K562 (cell line): ENCODE measurements around the gene MEGF10. TPM values are rescaled to one million over a fixed set of nuclear protein-coding genes. Genes with fewer than 3 reads are reported as not detected.

ENCODE experiments used
- ATAC-seq: fragments of 200-7000 bp; cut with Tn5 transposase; 3 replicates; pipeline ENCODE4 v1.9.1; 2020; ENCODE audit warnings: moderate library complexity
- BruUV-seq: library from RNA; stranded (reverse); fragments of 400-500 nt; replicated peaks from 2 replicates; lab custom pipeline; 2021; lab: Mats Ljungman, UMichigan
- CTCF ChIA-PET: fragments of 300-600 bp; formaldehyde crosslinking; extraction: SDS; loops from one replicate; lab custom pipeline; 2021; ENCODE audit warnings: low intra/inter-chr PET ratio; lab: Yijun Ruan, JAX
- POLR2A ChIA-PET: fragments of 300-600, 350-650 bp; sonication (Branson Sonifier 250); formaldehyde crosslinking; extraction: SDS; loops from one replicate; lab custom pipeline; 2021; ENCODE audit warnings: antibody characterized with exemption, inconsistent platforms; lab: Yijun Ruan, JAX
- DNase-seq, 4 experiments: peaks; one replicate each; pipeline versions ENCODE4 v3.0.0 to v3.0.0-alpha.2; 2011 to 2018; ENCODE audit warnings: low spot score in 3 of 4, mixed read lengths in 3 of 4; ENCODE audit errors: extremely low read depth in 1 of 4
- FAIRE-seq: peaks from 2 replicates; lab custom pipeline; 2011; peaks lifted over from hg19 to GRCh38; lab: Jason Lieb, UNC
- H2AFZ ChIP-seq: 2 replicates; pipeline ENCODE4 v1.6.0; 2011; ENCODE audit warnings: low read depth, low read length, control low read depth, inconsistent platforms
- H3K27ac ChIP-seq: fragments of 200-600 bp; 3 replicates; pipeline ENCODE4 v1.8.0; 2011; ENCODE audit warnings: low read depth, mild to moderate bottlenecking, control low read depth, inconsistent platforms, low read length, moderate library complexity, mixed read lengths; ENCODE audit errors: extremely low read depth
- H3K27me3 ChIP-seq, 2 experiments: fragments of 300-600 bp in 1 of 2; 2 replicates in 1 of 2; 3 replicates in 1 of 2; pipeline versions ENCODE4 v1.6.0 to v1.8.0; 2011; ENCODE audit warnings: inconsistent platforms in 2 of 2, low read length in 2 of 2, mild to moderate bottlenecking in 1 of 2, mixed read lengths in 1 of 2, moderate library complexity in 1 of 2; ENCODE audit not compliant: control insufficient read depth in 2 of 2, insufficient read depth in 2 of 2
- H3K36me3 ChIP-seq: fragments of 300-600 bp; 3 replicates; pipeline ENCODE4 v1.8.0; 2011; ENCODE audit warnings: mild to moderate bottlenecking, low read length, inconsistent platforms; ENCODE audit not compliant: control insufficient read depth, insufficient read depth
- H3K4me1 ChIP-seq, 2 experiments: fragments of 200-600 bp in 1 of 2; replicated peaks in 1 of 2; 2 replicates in 1 of 2; 3 replicates in 1 of 2; pipeline versions ENCODE4 v1.5.1 to v1.8.0; 2011; ENCODE audit warnings: inconsistent platforms in 2 of 2, low read length in 2 of 2, mild to moderate bottlenecking in 1 of 2, mixed read lengths in 1 of 2, moderate library complexity in 1 of 2; ENCODE audit not compliant: control insufficient read depth in 2 of 2, insufficient read depth in 2 of 2
- H3K4me2 ChIP-seq: 2 replicates; pipeline ENCODE4 v1.6.1; 2011; ENCODE audit warnings: low read length, control low read depth, inconsistent platforms, mixed read lengths; ENCODE audit not compliant: insufficient read depth
- H3K4me3 ChIP-seq: fragments of 200-600 bp; sonication (generic), shearing (Covaris generic); 2 replicates; pipeline ENCODE4 v1.5.1; 2016; ENCODE audit warnings: control low read depth, inconsistent platforms
- H3K79me2 ChIP-seq: fragments of 200-600 bp; 3 replicates; pipeline ENCODE4 v1.8.0; 2011; ENCODE audit warnings: low read length, inconsistent platforms; ENCODE audit not compliant: control insufficient read depth, insufficient read depth
- H3K9ac ChIP-seq, 2 experiments: 2 replicates each; pipeline versions ENCODE4 v1.6.0 to v1.6.1; 2011; ENCODE audit warnings: low read depth in 2 of 2, low read length in 2 of 2, control low read depth in 1 of 2, inconsistent platforms in 1 of 2, mild to moderate bottlenecking in 1 of 2, mixed read lengths in 1 of 2; ENCODE audit not compliant: insufficient read depth in 1 of 2
- H3K9me1 ChIP-seq: one replicate; pipeline ENCODE4 v1.6.0; 2011; ENCODE audit warnings: inconsistent platforms, mild to moderate bottlenecking, low read length, moderate library complexity; ENCODE audit not compliant: control insufficient read depth, insufficient read depth
- H3K9me3 ChIP-seq: replicated peaks from 2 replicates; pipeline ENCODE4 v1.5.1; 2011; ENCODE audit warnings: low read depth, low read length, inconsistent platforms; ENCODE audit not compliant: control insufficient read depth, insufficient read depth
- H4K20me1 ChIP-seq: replicated peaks from 2 replicates; pipeline ENCODE4 v1.6.1; 2011; ENCODE audit warnings: low read length, inconsistent platforms, mixed read lengths; ENCODE audit not compliant: control insufficient read depth, insufficient read depth
- BCOR ChIP-seq: fragments of 450-650 bp; IDR thresholded peaks from 2 replicates; pipeline ENCODE4 v1.6.1; 2016
- CEBPZ ChIP-seq: fragments of 150-350 bp; IDR thresholded peaks from 2 replicates; pipeline ENCODE4 v1.6.1; 2014; ENCODE audit warnings: low read depth, mild to moderate bottlenecking, low read length, borderline replicate concordance
- CSDE1 ChIP-seq, 2 experiments: fragments of 450-650 bp; IDR thresholded peaks; 2 replicates each; pipeline ENCODE4 v1.6.1; 2016; ENCODE audit warnings: mild to moderate bottlenecking in 1 of 2
- GTF2E2 ChIP-seq: fragments of 200-800 bp; sonication (Bioruptor generic); IDR thresholded peaks from 2 replicates; pipeline ENCODE4 v1.6.1; 2016; ENCODE audit warnings: missing genetic modification characterization, missing compliant biosample characterization
- NR2C1 ChIP-seq, 2 experiments: fragments of 450-650 bp; IDR thresholded peaks; 2 replicates each; pipeline ENCODE4 v1.6.1; 2017; ENCODE audit warnings: mild to moderate bottlenecking in 2 of 2, antibody characterized with exemption in 1 of 2, inconsistent platforms in 1 of 2, missing compliant biosample characterization in 1 of 2, missing genetic modification characterization in 1 of 2
- NRF1 ChIP-seq, 2 experiments: fragments of 450-650 bp; IDR thresholded peaks in 1 of 2; conservative IDR thresholded peaks in 1 of 2; 2 replicates each; pipeline ENCODE4 v1.6.1; 2014; ENCODE audit warnings: mild to moderate bottlenecking in 2 of 2
- RB1 ChIP-seq: fragments of 450-650 bp; IDR thresholded peaks from 2 replicates; pipeline ENCODE4 v1.6.1; 2017; ENCODE audit warnings: low read depth, mild to moderate bottlenecking
- SETDB1 ChIP-seq: IDR thresholded peaks from one replicate; pipeline ENCODE4 v1.6.1; 2012; ENCODE audit warnings: low read length, control low read depth, inconsistent platforms
- SMAD1 ChIP-seq: fragments of 150-350 bp; IDR thresholded peaks from 2 replicates; pipeline ENCODE4 v1.6.1; 2014; ENCODE audit warnings: low read length, low read depth; ENCODE audit not compliant: partially characterized antibody
- ZNF445 ChIP-seq: fragments of 250-450 bp; sonication (Bioruptor Pico); IDR thresholded peaks from 2 replicates; pipeline ENCODE4 v1.4.0; 2020; ENCODE audit warnings: low read depth, mild to moderate bottlenecking, moderate library complexity
- ZNF592 ChIP-seq: fragments of 450-650 bp; IDR thresholded peaks from 2 replicates; pipeline ENCODE4 v1.6.1; 2017; ENCODE audit warnings: antibody characterized with exemption, mild to moderate bottlenecking
- WGBS: fragments of 100-300 bp; shearing (Covaris generic); methylation state at CpG from one replicate; pipeline ENCODE4 v1.1.6; 2016; ENCODE audit warnings: low coverage, mixed read lengths; ENCODE audit not compliant: insufficient coverage; ENCODE audit errors: missing lambda C conversion rate; 5-methylcytosine and 5-hydroxymethylcytosine counted together
- in situ Hi-C: fragments of 300-500 bp; cut with MboI; formaldehyde crosslinking; loops from 4 replicates; pipeline ENCODE4 v1.15.0; 2018; ENCODE audit warnings: inconsistent platforms, mixed read lengths
- intact Hi-C: fragments of 100-400 bp; cut with micrococcal nuclease; formaldehyde crosslinking; loops from 2 replicates; pipeline ENCODE4 v1.14.2; 2022
- polyA plus RNA-seq, 8 experiments: library from polyadenylated mRNA; depleted of rRNA in 4 of 8; stranded (reverse) in 5 of 8; unstranded in 3 of 8; fragments of >200 nt; fragmentation: Nextera tagmentation in 2 of 8; fragmentation: Illumina TruSeq in 1 of 8; extraction: Ambion mirVana in 2 of 8; extraction: Trizol in 1 of 8; gene quantifications; 2 replicates each; pipeline versions ENCODE4 v1.2.1 to v1.2.3, GENCODE V29; 2011 to 2014; ENCODE audit warnings: inconsistent platforms in 1 of 8, missing spikeins in 1 of 8
- total RNA-seq, 7 experiments: library from RNA; depleted of rRNA in 6 of 7; stranded (reverse); fragments of >200 nt in 6 of 7; fragmentation: Illumina TruSeq in 2 of 7; extraction: Trizol in 2 of 7; gene quantifications; 2 replicates each; pipeline versions ENCODE4 v1.2.1 to v1.2.3, GENCODE V29; 2011 to 2021; ENCODE audit warnings: low replicate concordance in 1 of 7
- TF ChIP-seq, protein P1 (sequence below): fragments of 450-650 bp; IDR thresholded peaks from one replicate; pipeline ENCODE4 v1.6.1; 2018; ENCODE audit warnings: mild to moderate bottlenecking, moderate library complexity; ENCODE audit not compliant: partially characterized antibody

Gene MEGF10
- total and polyA plus RNA-seq, 9 of the 15 experiments (the other 6 are each of a cell fraction or from before 2014, with no cell fraction given), result 0.07 TPM; not detected in 8

DNA sequence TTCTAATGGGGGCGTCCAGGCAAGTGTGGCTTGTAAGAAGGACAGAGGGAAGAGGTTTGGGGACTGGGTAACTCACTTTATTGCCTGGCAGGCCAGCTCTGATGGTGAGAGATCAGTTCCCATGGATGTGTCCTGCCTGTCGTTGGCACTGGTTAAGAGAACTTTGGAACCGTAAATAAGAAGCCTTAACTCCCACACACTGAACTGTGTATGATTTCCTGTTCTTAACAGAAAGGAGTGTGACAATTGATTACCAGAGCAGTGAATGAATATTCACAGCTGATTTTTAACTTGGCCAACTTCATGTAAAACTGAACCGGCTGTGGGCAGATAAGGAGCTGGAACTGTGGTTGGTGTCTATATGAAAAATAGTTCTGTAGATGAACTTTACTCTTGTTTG, 63.2 kb downstream of the MEGF10 start:
- no peaks in the 10 kb centered on the region for H3K9me1 ChIP-seq
- H3K4me3 ChIP-seq, result no peak overlapping the region
- TF ChIP-seq ZNF592 (no peak), CEBPZ (no peak), ZNF445 (CRISPR knock-in tag) (no peak), NR2C1 (IDR thresholded peaks at IDR 0.05) (no peak), NR2C1 (tag; IDR thresholded peaks at IDR 0.05) (no peak), CSDE1 (IDR thresholded peaks at IDR 0.05) (no peak), RB1 (no peak), BCOR (no peak), SMAD1 (no peak), NRF1 (conservative IDR thresholded peaks at IDR 0.05 in 1 of 2, IDR thresholded peaks at IDR 0.05 in 1 of 2) (no peak), GTF2E2 (no peak), SETDB1 (no peak)
- TF ChIP-seq, protein P1, sequence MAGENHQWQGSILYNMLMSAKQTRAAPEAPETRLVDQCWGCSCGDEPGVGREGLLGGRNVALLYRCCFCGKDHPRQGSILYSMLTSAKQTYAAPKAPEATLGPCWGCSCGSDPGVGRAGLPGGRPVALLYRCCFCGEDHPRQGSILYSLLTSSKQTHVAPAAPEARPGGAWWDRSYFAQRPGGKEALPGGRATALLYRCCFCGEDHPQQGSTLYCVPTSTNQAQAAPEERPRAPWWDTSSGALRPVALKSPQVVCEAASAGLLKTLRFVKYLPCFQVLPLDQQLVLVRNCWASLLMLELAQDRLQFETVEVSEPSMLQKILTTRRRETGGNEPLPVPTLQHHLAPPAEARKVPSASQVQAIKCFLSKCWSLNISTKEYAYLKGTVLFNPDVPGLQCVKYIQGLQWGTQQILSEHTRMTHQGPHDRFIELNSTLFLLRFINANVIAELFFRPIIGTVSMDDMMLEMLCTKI, result no peak
- 5% methylated on average over 4 of the region's 4 CpGs for WGBS
- H2AFZ ChIP-seq, result no peak overlapping the region
- no peak for ATAC-seq
- no peaks in the 10 kb centered on the region for H3K4me1 ChIP-seq
- in situ Hi-C loops (no loop called here), intact Hi-C loops (no loop called here)
- CTCF ChIA-PET, result no interaction called here
- no TSS peak for BruUV-seq
- peaks cover 0 to 9% of the 10 kb centered on the region in 2 experiments; a peak in 3 of 5 replicates for H3K27me3 ChIP-seq
- H3K36me3 ChIP-seq, result no peaks in the 10 kb centered on the region
- H3K9me3 ChIP-seq, result no peaks in the 10 kb centered on the region
- no peak overlapping the region for H3K9ac ChIP-seq
- no peak for DNase-seq
- POLR2A ChIA-PET, result interaction anchor here (0.8 kb wide), 1 partner anchor 11 kb away, joined by 5 read pairs; no protein-coding TSS in a partner anchor
- H4K20me1 ChIP-seq, result no peaks in the 10 kb centered on the region
- no peak overlapping the region for H3K4me2 ChIP-seq
- no peaks in the 10 kb centered on the region for H3K79me2 ChIP-seq
- no peak overlapping the region for H3K27ac ChIP-seq
- FAIRE-seq, result no peak
